Endothelial cell of umbilical vein (primary cell): Measurements from ENCODE around the gene MEPCE. TPM values are rescaled to one million over a fixed set of nuclear protein-coding genes. Genes with fewer than 3 reads are reported as not detected.

Experiments used
- BruUV-seq: library from RNA; stranded (reverse); fragments of 400-500 nt; replicated peaks from 2 replicates; lab custom pipeline; 2021; lab: Mats Ljungman, UMichigan
- CTCF ChIA-PET: fragments of 300-600, 350-600 bp; sonication (Branson Sonifier 250); formaldehyde crosslinking; loops from one replicate; lab custom pipeline; 2021; ENCODE audit warnings: antibody characterized with exemption, inconsistent platforms; lab: Charles Lee
- POLR2A ChIA-PET: fragments of 300-600, 350-600 bp; sonication (Branson Sonifier 250); formaldehyde crosslinking; loops from one replicate; lab custom pipeline; 2021; ENCODE audit warnings: antibody characterized with exemption, inconsistent platforms; lab: Charles Lee
- DNase-seq: peaks from one replicate; pipeline ENCODE4 v3.0.0-alpha.2; 2011; ENCODE audit warnings: low read depth, low spot score
- FAIRE-seq: peaks from 2 replicates; lab custom pipeline; 2011; peaks lifted over from hg19 to GRCh38; lab: Jason Lieb, UNC
- H2AFZ ChIP-seq: 2 replicates; pipeline ENCODE4 v1.6.0; 2012; ENCODE audit warnings: low read depth, low read length, control low read depth, inconsistent platforms
- H3K27ac ChIP-seq: 2 replicates; pipeline ENCODE4 v1.5.1; 2011; ENCODE audit warnings: low read depth, mild to moderate bottlenecking, control low read depth, low read length, moderate library complexity; ENCODE audit not compliant: insufficient read depth
- H3K27me3 ChIP-seq, 2 experiments: 2 replicates each; pipeline versions ENCODE4 v1.6.0 to v1.6.1; 2011; ENCODE audit warnings: low read length in 2 of 2, mixed read lengths in 1 of 2; ENCODE audit not compliant: control insufficient read depth in 2 of 2, insufficient read depth in 2 of 2
- H3K36me3 ChIP-seq, 2 experiments: 2 replicates in 1 of 2; 3 replicates in 1 of 2; pipeline ENCODE4 v1.5.1; 2011; ENCODE audit warnings: low read length in 2 of 2, mild to moderate bottlenecking in 1 of 2, moderate library complexity in 1 of 2; ENCODE audit not compliant: control insufficient read depth in 2 of 2, insufficient read depth in 2 of 2; ENCODE audit errors: extremely low read depth in 1 of 2
- H3K4me1 ChIP-seq: 3 replicates; pipeline ENCODE4 v1.5.1; 2011; ENCODE audit warnings: mild to moderate bottlenecking, low read length; ENCODE audit not compliant: control insufficient read depth, insufficient read depth; ENCODE audit errors: extremely low read depth
- H3K4me2 ChIP-seq: 2 replicates; pipeline ENCODE4 v1.6.1; 2011; ENCODE audit warnings: low read length, control low read depth, mixed read lengths; ENCODE audit not compliant: insufficient read depth
- H3K4me3 ChIP-seq, 3 experiments: fragments of 200-600 bp in 1 of 3; sonication (generic), shearing (Covaris generic) in 1 of 3; replicated peaks in 1 of 3; 2 replicates each; pipeline ENCODE4 v1.5.1; 2011 to 2016; ENCODE audit warnings: control low read depth in 3 of 3, low read length in 3 of 3, mild to moderate bottlenecking in 2 of 3, inconsistent platforms in 1 of 3, low read depth in 1 of 3, moderate library complexity in 1 of 3; ENCODE audit not compliant: insufficient read depth in 1 of 3
- H3K79me2 ChIP-seq: 2 replicates; pipeline ENCODE4 v1.6.0; 2012; ENCODE audit warnings: low read length, inconsistent platforms; ENCODE audit not compliant: control insufficient read depth, insufficient read depth
- H3K9ac ChIP-seq: replicated peaks from 2 replicates; pipeline ENCODE3; 2011; ENCODE audit warnings: low read length, control low read depth; ENCODE audit not compliant: insufficient read depth; ENCODE audit errors: extremely low read depth
- H3K9me1 ChIP-seq: replicated peaks from 3 replicates; pipeline ENCODE4 v1.6.0; 2011; ENCODE audit warnings: mild to moderate bottlenecking, low read length; ENCODE audit not compliant: control insufficient read depth, insufficient read depth; ENCODE audit errors: extremely low read depth
- H3K9me3 ChIP-seq: replicated peaks from 2 replicates; pipeline ENCODE4 v1.5.1; 2012; ENCODE audit warnings: low read length, inconsistent platforms; ENCODE audit not compliant: control insufficient read depth, insufficient read depth
- H4K20me1 ChIP-seq: replicated peaks from 2 replicates; pipeline ENCODE3; 2011; ENCODE audit warnings: mild to moderate bottlenecking, low read length; ENCODE audit not compliant: control insufficient read depth, insufficient read depth; ENCODE audit errors: extremely low read depth
- FOS ChIP-seq: IDR thresholded peaks from 2 replicates; pipeline ENCODE4 v1.6.1; 2011; ENCODE audit warnings: mild to moderate bottlenecking, low read length, moderate library complexity, borderline replicate concordance; ENCODE audit not compliant: insufficient read depth
- GATA2 ChIP-seq: IDR thresholded peaks from 2 replicates; pipeline ENCODE4 v1.7.0; 2011; ENCODE audit warnings: low read depth, mild to moderate bottlenecking, moderate library complexity, mixed read lengths, low read length; ENCODE audit not compliant: insufficient read length, insufficient read depth
- JUN ChIP-seq: IDR thresholded peaks from 2 replicates; pipeline ENCODE4 v1.6.1; 2011; ENCODE audit warnings: borderline replicate concordance, low read depth; ENCODE audit not compliant: insufficient read length, insufficient read depth
- MYC ChIP-seq: IDR thresholded peaks from one replicate; pipeline ENCODE4 v1.6.1; 2011; ENCODE audit warnings: mild to moderate bottlenecking, low read depth, low read length
- POLR2A ChIP-seq: IDR thresholded peaks from 2 replicates; pipeline ENCODE4 v1.6.1; 2012; ENCODE audit warnings: low read depth, mild to moderate bottlenecking, control low read depth, low read length
- POLR2AphosphoS5 ChIP-seq: IDR thresholded peaks from 2 replicates; pipeline ENCODE4 v1.6.1; 2012; ENCODE audit warnings: low read depth, mild to moderate bottlenecking, control low read depth, low read length, moderate library complexity; ENCODE audit not compliant: insufficient read depth
- dilution Hi-C: fragments of 300-500 bp; cut with MboI; formaldehyde crosslinking; loops from one replicate; pipeline ENCODE4 v1.15.0; 2019; ENCODE audit warnings: low sequenced_read_pairs; ENCODE audit not compliant: extremely low pct_ligation_motif_present
- intact Hi-C: fragments of 100-400 bp; cut with micrococcal nuclease; formaldehyde crosslinking; loops from one replicate; pipeline ENCODE4 v1.10.0; 2022
- polyA plus RNA-seq, 4 experiments: library from polyadenylated mRNA; depleted of rRNA in 3 of 4; stranded (reverse) in 3 of 4; unstranded in 1 of 4; fragments of >200 nt; gene quantifications; 2 replicates each; pipeline versions ENCODE4 v1.2.1 to v1.2.3, GENCODE V29; 2011 to 2012; ENCODE audit warnings: missing spikeins in 1 of 4
- total RNA-seq: library from RNA; stranded (reverse); gene quantifications from 2 replicates; pipeline ENCODE4 v1.2.3, GENCODE V29; 2021
- TF ChIP-seq, protein P1 (sequence below), 2 donors: IDR thresholded peaks; 1 replicate in 1 of 2; 2 replicates in 1 of 2; pipeline ENCODE4 v1.5.1; 2011; ENCODE audit warnings: low read length in 2 of 2, mild to moderate bottlenecking in 2 of 2, moderate library complexity in 2 of 2, control low read depth in 1 of 2, inconsistent platforms in 1 of 2, low read depth in 1 of 2; ENCODE audit not compliant: insufficient read depth in 1 of 2; ENCODE audit errors: extremely low read depth in 1 of 2

Gene MEPCE
- total and polyA plus RNA-seq, 2 donors (not counting 3 experiments of a cell fraction or from before 2014, with no cell fraction given) = 23.3 to 45.8 TPM

DNA sequence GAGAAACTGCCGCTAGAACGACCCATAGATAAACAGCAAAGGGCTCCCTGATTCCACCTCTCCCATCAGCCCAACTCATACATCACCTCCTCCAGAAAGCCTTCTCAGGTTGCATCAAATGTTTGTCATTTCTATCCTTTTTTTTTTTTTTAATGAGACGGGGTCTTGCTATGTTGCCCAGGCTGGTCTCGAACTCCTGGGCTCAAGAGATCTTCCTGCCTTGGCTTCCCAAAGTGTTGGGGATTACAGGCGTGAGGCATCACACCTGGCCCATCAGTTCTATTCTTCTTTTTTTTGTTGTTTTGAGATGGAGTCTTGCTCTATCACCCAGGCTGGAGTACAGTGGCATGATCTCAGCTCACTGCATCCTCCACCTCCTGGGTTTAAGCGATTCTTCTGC is 27.4 kb downstream of the MEPCE start:
- TF ChIP-seq JUN (no peak), MYC (no peak), POLR2AphosphoS5 (no peak), FOS (no peak), POLR2A (no peak), GATA2 (no peak)
- TF ChIP-seq, protein P1, sequence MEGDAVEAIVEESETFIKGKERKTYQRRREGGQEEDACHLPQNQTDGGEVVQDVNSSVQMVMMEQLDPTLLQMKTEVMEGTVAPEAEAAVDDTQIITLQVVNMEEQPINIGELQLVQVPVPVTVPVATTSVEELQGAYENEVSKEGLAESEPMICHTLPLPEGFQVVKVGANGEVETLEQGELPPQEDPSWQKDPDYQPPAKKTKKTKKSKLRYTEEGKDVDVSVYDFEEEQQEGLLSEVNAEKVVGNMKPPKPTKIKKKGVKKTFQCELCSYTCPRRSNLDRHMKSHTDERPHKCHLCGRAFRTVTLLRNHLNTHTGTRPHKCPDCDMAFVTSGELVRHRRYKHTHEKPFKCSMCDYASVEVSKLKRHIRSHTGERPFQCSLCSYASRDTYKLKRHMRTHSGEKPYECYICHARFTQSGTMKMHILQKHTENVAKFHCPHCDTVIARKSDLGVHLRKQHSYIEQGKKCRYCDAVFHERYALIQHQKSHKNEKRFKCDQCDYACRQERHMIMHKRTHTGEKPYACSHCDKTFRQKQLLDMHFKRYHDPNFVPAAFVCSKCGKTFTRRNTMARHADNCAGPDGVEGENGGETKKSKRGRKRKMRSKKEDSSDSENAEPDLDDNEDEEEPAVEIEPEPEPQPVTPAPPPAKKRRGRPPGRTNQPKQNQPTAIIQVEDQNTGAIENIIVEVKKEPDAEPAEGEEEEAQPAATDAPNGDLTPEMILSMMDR (IDR thresholded peaks at IDR 0.05; ENCODE audit: extremely low read depth in 1 of 2, insufficient read depth in 1 of 2, low read depth in 1 of 2, low read length in 2 of 2) = no peak
- dilution Hi-C loops = no loop called here
- DNase-seq (no peak), FAIRE-seq (no peak)
- Histone ChIP-seq H3K4me2 (no peak overlapping the region), H3K27ac (no peak overlapping the region), H3K4me3 (no peak overlapping the region), H3K27me3 (no peaks in the 10 kb centered on the region), H3K36me3 (peaks cover 0 to 7% of the 10 kb centered on the region in 2 experiments), H4K20me1 (no peaks in the 10 kb centered on the region), H3K79me2 (no peaks in the 10 kb centered on the region), H3K4me1 (peaks cover 10% of the 10 kb centered on the region), H3K9ac (no peak overlapping the region), H3K9me3 (no peaks in the 10 kb centered on the region), H3K9me1 (no peaks in the 10 kb centered on the region), H2AFZ (no peak overlapping the region)
- ChIA-PET CTCF (no interaction called here), POLR2A (no interaction called here)
- no TSS peak for BruUV-seq
- intact Hi-C loops = no loop called here
